Measurements from ENCODE around the gene SEMA3G. TPM values are rescaled to one million over a fixed set of nuclear protein-coding genes. Genes with fewer than 3 reads are reported as not detected.

SEMA3G gene
- total RNA-seq, 3 donors from 2014 or later, result 2.7 to 10.2 (median 3.1) TPM

DNA sequence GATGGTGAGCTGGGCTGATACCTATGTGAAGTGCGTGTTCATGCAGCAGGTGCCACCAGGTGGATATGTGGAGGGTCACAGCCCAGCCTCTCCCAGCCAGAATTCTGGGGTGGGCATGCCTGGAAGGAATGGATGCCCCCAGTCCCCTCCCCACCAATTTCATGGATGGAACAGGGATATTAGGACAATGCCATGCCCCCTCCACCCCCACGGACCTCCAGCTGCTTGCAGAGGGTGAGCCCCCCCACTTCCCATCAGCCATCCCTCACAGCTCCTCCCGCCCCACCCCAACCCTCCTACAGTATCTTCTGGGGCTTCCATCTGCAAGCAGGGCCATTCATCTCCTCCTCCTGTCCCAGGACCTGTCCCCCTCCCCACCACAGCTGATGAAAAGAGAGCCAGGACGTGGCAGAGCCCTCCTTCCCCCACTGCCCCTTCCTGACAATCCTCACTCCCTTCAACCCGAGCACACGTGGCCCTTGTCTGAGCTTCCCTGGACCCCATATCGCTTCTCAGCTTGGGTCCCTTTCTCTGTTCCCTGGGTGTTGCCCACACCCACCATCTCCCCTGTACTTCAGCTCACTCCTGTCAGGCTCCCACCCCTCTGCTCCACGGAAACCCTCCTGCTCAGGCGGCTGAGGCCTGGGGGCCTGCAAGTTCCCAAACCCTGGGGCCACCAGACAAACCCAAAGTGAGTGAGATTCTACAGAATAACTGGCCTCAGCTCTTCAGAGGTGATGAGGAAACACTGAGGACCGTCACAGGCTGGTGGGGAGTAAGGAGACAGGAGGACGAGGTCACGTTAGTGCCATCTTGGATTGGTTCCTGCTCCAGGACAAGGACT lies 2.8 kb upstream of the SEMA3G start:
- no peaks in the 10 kb centered on the region for H3K36me3 ChIP-seq (ENCODE audit: low read depth)
- no peak overlapping the region for H3K4me3 ChIP-seq
- no peak for DNase-seq
- H3K9me3 ChIP-seq, result no peaks in the 10 kb centered on the region
- H3K4me1 ChIP-seq (ENCODE audit: low read depth), result peaks cover 5% of the 10 kb centered on the region
- intact Hi-C loops (cut with DNase I, micrococcal nuclease), result no loop called here
- TF ChIP-seq, protein P1, sequence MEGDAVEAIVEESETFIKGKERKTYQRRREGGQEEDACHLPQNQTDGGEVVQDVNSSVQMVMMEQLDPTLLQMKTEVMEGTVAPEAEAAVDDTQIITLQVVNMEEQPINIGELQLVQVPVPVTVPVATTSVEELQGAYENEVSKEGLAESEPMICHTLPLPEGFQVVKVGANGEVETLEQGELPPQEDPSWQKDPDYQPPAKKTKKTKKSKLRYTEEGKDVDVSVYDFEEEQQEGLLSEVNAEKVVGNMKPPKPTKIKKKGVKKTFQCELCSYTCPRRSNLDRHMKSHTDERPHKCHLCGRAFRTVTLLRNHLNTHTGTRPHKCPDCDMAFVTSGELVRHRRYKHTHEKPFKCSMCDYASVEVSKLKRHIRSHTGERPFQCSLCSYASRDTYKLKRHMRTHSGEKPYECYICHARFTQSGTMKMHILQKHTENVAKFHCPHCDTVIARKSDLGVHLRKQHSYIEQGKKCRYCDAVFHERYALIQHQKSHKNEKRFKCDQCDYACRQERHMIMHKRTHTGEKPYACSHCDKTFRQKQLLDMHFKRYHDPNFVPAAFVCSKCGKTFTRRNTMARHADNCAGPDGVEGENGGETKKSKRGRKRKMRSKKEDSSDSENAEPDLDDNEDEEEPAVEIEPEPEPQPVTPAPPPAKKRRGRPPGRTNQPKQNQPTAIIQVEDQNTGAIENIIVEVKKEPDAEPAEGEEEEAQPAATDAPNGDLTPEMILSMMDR (IDR thresholded peaks at IDR 0.05), result no peak
- no peak for ATAC-seq

DNA sequence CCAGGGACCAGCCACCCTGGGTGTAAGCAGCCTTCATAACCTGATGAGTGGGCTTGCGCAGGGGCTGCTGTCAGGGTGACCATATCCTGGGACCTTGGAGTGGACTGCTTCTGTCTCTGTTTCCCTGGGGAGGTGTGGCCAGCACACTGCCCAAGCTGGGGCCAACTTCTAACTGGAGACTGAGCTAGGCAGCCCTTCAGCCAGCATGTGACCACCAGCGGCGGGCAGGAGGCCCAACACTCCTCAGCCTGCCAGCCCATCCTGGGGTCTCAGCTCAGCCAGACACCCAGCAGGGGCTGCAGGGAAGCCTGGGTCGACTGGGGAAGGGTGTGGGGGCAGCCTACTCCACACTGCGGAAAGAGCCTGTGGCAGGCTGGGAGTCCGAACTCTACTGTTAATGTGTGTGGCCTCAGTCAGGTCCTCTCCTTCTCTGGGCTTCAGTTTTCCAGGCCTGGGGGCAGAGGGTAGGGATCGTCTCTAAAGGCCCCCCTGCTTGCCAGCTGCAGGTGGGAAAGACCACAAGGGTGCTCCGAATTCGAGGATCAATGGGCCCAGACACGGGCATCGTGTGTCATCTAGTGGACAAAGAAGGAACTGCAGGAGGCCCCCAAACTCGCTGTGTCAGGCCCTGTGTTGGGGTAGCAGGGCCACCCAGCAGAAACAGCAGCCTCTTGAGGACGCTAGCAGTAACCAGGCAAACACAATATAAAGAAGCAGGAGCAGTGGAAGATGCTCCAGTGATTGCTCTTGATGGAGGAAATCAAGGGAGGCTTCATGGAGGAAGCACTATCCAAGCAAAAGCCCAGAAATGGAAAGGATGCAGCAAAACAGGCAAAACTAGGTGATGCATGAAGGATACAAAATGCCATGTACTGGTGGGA lies 2.0 kb upstream of the SEMA3G start:
- intact Hi-C loops (cut with DNase I, micrococcal nuclease), result no loop called here
- Histone ChIP-seq H3K36me3 (ENCODE audit: low read depth) (no peaks in the 10 kb centered on the region), H3K9me3 (no peaks in the 10 kb centered on the region), H3K4me3 (no peak overlapping the region), H3K4me1 (ENCODE audit: low read depth) (peaks cover 5% of the 10 kb centered on the region)
- TF ChIP-seq, protein P1 (IDR thresholded peaks at IDR 0.05), result peak; percentile 98
- ATAC-seq, result peak; percentile 61
- DNase-seq, result peak in 2 of 3 donors; percentile 66 to 80

DNA sequence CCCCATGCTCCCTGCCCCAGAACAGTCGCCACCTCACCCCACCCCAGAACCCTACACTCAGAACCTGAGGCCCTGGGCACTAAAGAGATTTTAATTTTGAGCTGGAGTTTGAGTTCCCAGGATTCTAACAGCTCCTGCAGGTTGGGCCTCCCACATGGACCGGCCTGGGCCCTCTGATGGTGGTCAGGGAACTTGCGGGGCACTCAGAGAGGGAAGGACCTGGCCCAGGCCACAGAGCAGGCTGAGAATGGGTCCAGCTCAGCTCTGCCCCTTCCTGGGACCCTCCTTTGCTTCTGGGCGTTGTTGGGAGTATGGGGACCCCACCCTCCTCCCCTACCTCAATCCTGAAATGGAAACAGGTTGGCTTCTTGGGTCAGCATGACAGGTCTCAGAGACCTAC lies 1.1 kb upstream of the SEMA3G start:
- TF ChIP-seq, protein P1 (IDR thresholded peaks at IDR 0.05), result no peak
- ATAC-seq (no peak), DNase-seq (no peak)
- Histone ChIP-seq H3K36me3 (ENCODE audit: low read depth) (no peaks in the 10 kb centered on the region), H3K9me3 (no peaks in the 10 kb centered on the region), H3K4me1 (ENCODE audit: low read depth) (peaks cover 5% of the 10 kb centered on the region), H3K4me3 (no peak overlapping the region)
- intact Hi-C loops (cut with DNase I, micrococcal nuclease), result no loop called here

GRCh38 chr3:52443791-52444687 lies 864 bp downstream of the SEMA3G start:
- ATAC-seq, result no peak
- no peaks in the 10 kb centered on the region for H3K9me3 ChIP-seq
- H3K4me3 ChIP-seq, result no peak overlapping the region
- TF ChIP-seq, protein P1 (IDR thresholded peaks at IDR 0.05), result no peak
- intact Hi-C loops (cut with DNase I, micrococcal nuclease), result no loop called here
- H3K36me3 ChIP-seq (ENCODE audit: low read depth), result no peaks in the 10 kb centered on the region
- H3K4me1 ChIP-seq (ENCODE audit: low read depth), result peaks cover 5% of the 10 kb centered on the region
- DNase-seq, result no peak

DNA sequence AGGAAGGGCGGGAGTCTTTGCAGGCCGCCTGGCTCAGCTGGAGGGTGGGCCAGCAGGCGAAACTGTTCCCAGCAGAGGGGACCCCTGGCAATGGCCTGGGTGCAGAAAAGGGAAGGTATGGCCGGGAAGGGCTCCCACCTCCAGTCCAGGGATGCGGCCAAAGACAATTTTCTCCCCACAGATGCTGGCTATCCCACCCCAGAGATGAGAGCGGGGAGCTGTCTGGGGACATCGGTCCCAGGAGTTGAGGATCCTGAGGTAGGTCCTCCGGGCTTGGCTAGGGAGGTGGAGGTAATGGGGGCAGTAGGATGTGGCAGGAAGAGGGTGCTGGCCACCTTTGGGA lies 1.7 kb downstream of the SEMA3G start:
- intact Hi-C loops (cut with DNase I, micrococcal nuclease), result no loop called here
- H3K9me3 ChIP-seq, result no peaks in the 10 kb centered on the region
- H3K36me3 ChIP-seq (ENCODE audit: low read depth), result no peaks in the 10 kb centered on the region
- H3K4me1 ChIP-seq (ENCODE audit: low read depth), result peaks cover 5% of the 10 kb centered on the region
- DNase-seq, result no peak
- TF ChIP-seq, protein P1 (IDR thresholded peaks at IDR 0.05), result no peak
- ATAC-seq, result no peak
- no peak overlapping the region for H3K4me3 ChIP-seq
